Left ventricle myocardium inferior (tissue), 1 donor: ENCODE data around the gene DPP10. TPM values are rescaled to one million over a fixed set of nuclear protein-coding genes. Genes with fewer than 3 reads are reported as not detected.

Experiments
- DNase-seq: peaks from one replicate; pipeline ENCODE4 v3.0.0-alpha.2; 2020
- H3K27ac ChIP-seq: fragments of 200-600 bp; replicated peaks from 2 replicates; pipeline ENCODE4 v1.8.0; 2021
- H3K27me3 ChIP-seq: fragments of 200-600 bp; 2 replicates; pipeline ENCODE4 v1.8.0; 2021; ENCODE audit warnings: low read depth
- H3K36me3 ChIP-seq: fragments of 200-600 bp; 2 replicates; pipeline ENCODE4 v1.8.0; 2021
- H3K4me1 ChIP-seq: fragments of 200-600 bp; 2 replicates; pipeline ENCODE4 v1.8.0; 2021
- H3K4me3 ChIP-seq: fragments of 200-600 bp; 2 replicates; pipeline ENCODE4 v1.8.0; 2021; ENCODE audit warnings: mild to moderate bottlenecking, moderate library complexity
- H3K9me3 ChIP-seq: fragments of 200-600 bp; replicated peaks from 2 replicates; pipeline ENCODE4 v1.8.0; 2021
- intact Hi-C: fragments of 100-400 bp; cut with micrococcal nuclease; formaldehyde crosslinking; loops from one replicate; pipeline ENCODE4 v1.11.0; 2022
- total RNA-seq: library from RNA; stranded (reverse); fragmentation: NEBNext Ultra II Directional; extraction: Animal tissue kit (Norgen Biotek cat#: 25700); gene quantifications from one replicate; pipeline ENCODE4 v1.2.1, GENCODE V29; 2021
- TF ChIP-seq, protein P1 (sequence below): fragments of 200-600 bp; IDR thresholded peaks from 2 replicates; pipeline ENCODE4 v1.8.0; 2021; ENCODE audit warnings: antibody characterized with exemption, mild to moderate bottlenecking, borderline replicate concordance
- donor health status: DM: no; HTN: yes; CAD: no; lungs with severe emphysema.

Gene DPP10
- total RNA-seq, 1 donor from 2014 or later: 0.16 TPM

DNA sequence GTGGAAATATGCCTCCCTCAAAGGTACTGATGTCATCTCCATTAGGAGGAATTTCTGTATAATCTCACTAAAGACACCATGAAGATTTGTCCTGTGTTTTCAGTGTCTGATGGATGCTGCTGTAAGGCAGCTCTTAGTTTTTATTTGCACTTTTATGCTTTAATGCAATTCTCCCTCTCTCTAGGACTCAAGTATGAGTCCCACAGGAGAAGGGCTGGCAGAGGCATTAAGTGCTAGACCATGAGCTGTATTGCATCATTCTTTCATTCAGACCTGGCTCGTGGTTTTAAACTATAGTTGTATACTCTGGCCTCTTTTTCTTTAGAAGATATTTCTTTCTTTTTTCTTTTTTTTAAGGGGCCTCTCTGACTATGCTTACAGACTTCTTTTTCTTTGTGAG is 805.6 kb downstream of the DPP10 start:
- Histone ChIP-seq H3K27ac (no peak overlapping the region), H3K4me1 (no peaks in the 10 kb centered on the region), H3K9me3 (no peaks in the 10 kb centered on the region), H3K27me3 (no peaks in the 10 kb centered on the region), H3K4me3 (no peak overlapping the region), H3K36me3 (no peaks in the 10 kb centered on the region)
- intact Hi-C loops: no loop called here
- no peak for DNase-seq
- TF ChIP-seq, protein P1, sequence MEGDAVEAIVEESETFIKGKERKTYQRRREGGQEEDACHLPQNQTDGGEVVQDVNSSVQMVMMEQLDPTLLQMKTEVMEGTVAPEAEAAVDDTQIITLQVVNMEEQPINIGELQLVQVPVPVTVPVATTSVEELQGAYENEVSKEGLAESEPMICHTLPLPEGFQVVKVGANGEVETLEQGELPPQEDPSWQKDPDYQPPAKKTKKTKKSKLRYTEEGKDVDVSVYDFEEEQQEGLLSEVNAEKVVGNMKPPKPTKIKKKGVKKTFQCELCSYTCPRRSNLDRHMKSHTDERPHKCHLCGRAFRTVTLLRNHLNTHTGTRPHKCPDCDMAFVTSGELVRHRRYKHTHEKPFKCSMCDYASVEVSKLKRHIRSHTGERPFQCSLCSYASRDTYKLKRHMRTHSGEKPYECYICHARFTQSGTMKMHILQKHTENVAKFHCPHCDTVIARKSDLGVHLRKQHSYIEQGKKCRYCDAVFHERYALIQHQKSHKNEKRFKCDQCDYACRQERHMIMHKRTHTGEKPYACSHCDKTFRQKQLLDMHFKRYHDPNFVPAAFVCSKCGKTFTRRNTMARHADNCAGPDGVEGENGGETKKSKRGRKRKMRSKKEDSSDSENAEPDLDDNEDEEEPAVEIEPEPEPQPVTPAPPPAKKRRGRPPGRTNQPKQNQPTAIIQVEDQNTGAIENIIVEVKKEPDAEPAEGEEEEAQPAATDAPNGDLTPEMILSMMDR: no peak

DNA sequence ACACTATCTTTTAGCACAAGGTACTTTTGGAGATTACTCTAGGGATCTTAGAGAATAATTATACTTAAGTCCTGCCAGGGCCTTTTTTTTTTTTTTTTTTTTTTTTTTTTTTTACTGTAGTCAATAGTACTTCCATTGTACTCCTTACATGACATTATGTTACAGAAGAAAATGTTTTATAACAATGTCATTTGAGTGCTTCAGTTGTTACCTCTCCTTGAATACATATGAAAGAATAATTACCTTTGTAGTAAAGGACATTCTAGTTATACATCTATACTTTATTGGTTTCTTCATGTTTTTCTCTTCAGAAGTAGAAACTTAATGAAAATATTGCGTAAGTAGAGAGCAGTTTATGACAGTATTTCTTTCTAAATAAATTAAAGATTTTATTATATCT is 834.9 kb downstream of the DPP10 start:
- no peaks in the 10 kb centered on the region for H3K36me3 ChIP-seq
- H3K4me1 ChIP-seq: no peaks in the 10 kb centered on the region
- H3K27me3 ChIP-seq: no peaks in the 10 kb centered on the region
- H3K9me3 ChIP-seq: peaks cover 5% of the 10 kb centered on the region
- TF ChIP-seq, protein P1: no peak
- no peak for DNase-seq
- intact Hi-C loops: no loop called here
- H3K4me3 ChIP-seq: no peak overlapping the region
- H3K27ac ChIP-seq: no peak overlapping the region

DNA sequence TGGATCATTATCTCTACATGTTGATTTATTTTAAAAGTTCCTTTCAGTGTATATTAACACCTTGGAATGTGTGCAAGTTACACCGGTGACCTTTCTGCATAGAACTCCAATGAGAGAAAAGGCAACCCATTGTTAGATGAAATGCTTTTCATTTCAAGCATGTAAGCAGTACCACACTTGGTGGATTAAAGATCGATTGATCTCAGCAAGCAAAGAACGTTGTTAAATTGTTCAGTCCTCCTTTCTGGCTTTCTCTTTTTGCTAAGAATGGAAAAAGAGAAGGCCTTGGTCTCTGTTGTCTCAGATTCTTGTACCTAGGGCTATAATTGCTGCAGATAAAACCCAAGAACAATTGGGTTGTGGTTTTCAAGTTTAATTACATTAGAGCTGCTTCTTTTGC is 843.0 kb downstream of the DPP10 start:
- TF ChIP-seq, protein P1: no peak
- no peaks in the 10 kb centered on the region for H3K27me3 ChIP-seq
- no peaks in the 10 kb centered on the region for H3K36me3 ChIP-seq
- H3K4me3 ChIP-seq: no peak overlapping the region
- H3K9me3 ChIP-seq: no peaks in the 10 kb centered on the region
- DNase-seq: no peak
- no peaks in the 10 kb centered on the region for H3K4me1 ChIP-seq
- H3K27ac ChIP-seq: no peak overlapping the region
- intact Hi-C loops: no loop called here

DNA sequence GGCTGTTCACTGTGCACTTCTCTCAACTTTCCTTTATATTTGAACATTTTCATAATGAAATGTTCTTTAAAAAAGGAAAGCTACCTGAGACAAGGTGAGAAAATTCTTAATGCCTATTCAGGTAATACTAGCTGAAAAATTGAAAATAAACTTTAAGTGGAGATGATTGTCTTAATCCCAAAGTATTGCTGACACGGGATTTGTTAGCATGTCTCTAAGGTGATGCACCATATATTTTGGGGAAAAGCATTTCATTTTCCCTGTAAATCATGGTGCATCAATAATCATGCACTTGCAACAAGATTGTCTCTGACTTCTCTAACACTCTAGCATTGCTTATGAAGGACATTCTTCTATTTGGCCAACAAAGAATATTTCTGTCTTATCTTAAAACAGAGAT is 848.0 kb downstream of the DPP10 start:
- DNase-seq: no peak
- no peaks in the 10 kb centered on the region for H3K9me3 ChIP-seq
- TF ChIP-seq, protein P1: no peak
- H3K4me1 ChIP-seq: no peaks in the 10 kb centered on the region
- no peaks in the 10 kb centered on the region for H3K27me3 ChIP-seq
- H3K36me3 ChIP-seq: no peaks in the 10 kb centered on the region
- no peak overlapping the region for H3K27ac ChIP-seq
- H3K4me3 ChIP-seq: no peak overlapping the region
- intact Hi-C loops: no loop called here

DNA sequence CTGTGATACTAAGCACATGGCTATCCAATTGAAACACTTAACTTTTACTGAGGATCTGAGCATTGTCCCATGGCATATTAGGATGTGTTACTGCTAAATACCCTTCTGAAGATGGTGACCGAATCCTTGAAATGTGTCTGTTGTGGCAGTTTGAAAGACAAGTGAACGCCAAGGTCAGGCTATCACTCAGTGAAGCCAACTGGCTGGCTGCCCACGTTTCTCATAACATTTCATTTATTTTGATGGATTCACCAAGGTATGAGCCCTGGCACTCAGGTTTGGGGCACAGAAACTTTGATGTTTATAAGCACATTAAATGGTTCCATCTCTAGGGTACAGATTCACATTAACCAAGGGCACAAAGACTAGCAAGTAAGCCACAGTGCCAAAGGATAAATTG is 850.3 kb downstream of the DPP10 start:
- no peak for DNase-seq
- no peaks in the 10 kb centered on the region for H3K4me1 ChIP-seq
- H3K27ac ChIP-seq: no peak overlapping the region
- no peak overlapping the region for H3K4me3 ChIP-seq
- no peaks in the 10 kb centered on the region for H3K36me3 ChIP-seq
- H3K9me3 ChIP-seq: no peaks in the 10 kb centered on the region
- intact Hi-C loops: no loop called here
- H3K27me3 ChIP-seq: no peaks in the 10 kb centered on the region
- TF ChIP-seq, protein P1: no peak

DNA sequence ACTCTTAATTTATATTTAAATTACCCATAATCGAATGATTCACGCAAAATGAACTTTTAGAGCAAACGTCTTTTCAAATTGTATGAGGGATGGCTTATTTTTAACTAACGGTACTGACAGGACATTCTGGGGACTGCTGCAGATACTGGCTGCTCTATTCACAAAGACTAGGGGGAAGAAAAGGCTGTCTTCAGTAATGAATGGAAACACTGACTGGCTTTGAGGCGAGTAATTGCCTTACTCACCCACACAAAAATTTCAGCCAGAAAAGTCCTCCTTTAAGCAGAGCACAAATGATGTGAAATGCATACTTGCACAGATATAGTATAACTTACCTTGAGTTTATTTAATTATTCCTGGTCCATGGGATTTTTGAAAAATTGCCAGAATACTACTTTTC is 852.6 kb downstream of the DPP10 start:
- H3K36me3 ChIP-seq: no peaks in the 10 kb centered on the region
- intact Hi-C loops: no loop called here

More for the DNA sequence above, 852.6 kb downstream of the DPP10 start:
- no peak for DNase-seq
- TF ChIP-seq, protein P1: no peak
- H3K4me1 ChIP-seq: no peaks in the 10 kb centered on the region
- H3K9me3 ChIP-seq: no peaks in the 10 kb centered on the region
- H3K4me3 ChIP-seq: no peak overlapping the region
- no peaks in the 10 kb centered on the region for H3K27me3 ChIP-seq
- H3K27ac ChIP-seq: no peak overlapping the region
